Activated naive CD8-positive, alpha-beta T cell treated with anti-CD3 and anti-CD28 coated beads, Interleukin-2, amount 50 U/mL, for 24 hours (primary cell): Measurements from ENCODE around the gene MCAT.

Source experiments
- ATAC-seq: fragments of 150-1000 bp; cut with Tn5 transposase; one replicate; pipeline ENCODE4 v1.10.0; 2021
- DNase-seq: peaks from one replicate; pipeline ENCODE4 v3.0.0; 2021
- H3K27ac Mint-ChIP-seq: one replicate; pipeline ENCODE4 v1.8.0; 2021; ENCODE audit warnings: mild to moderate bottlenecking, mixed read lengths
- H3K27me3 Mint-ChIP-seq: one replicate; pipeline ENCODE4 v1.8.0; 2021; ENCODE audit warnings: mixed read lengths
- H3K36me3 Mint-ChIP-seq: one replicate; pipeline ENCODE4 v1.8.0; 2021; ENCODE audit warnings: low read depth, mixed read lengths
- H3K4me1 Mint-ChIP-seq: one replicate; pipeline ENCODE4 v1.8.0; 2021; ENCODE audit warnings: mixed read lengths
- H3K4me3 Mint-ChIP-seq: one replicate; pipeline ENCODE4 v1.8.0; 2021; ENCODE audit warnings: mild to moderate bottlenecking, moderate library complexity, mixed read lengths
- H3K9me3 Mint-ChIP-seq: one replicate; pipeline ENCODE4 v1.8.0; 2021; ENCODE audit warnings: mixed read lengths

The MCAT gene, protein sequence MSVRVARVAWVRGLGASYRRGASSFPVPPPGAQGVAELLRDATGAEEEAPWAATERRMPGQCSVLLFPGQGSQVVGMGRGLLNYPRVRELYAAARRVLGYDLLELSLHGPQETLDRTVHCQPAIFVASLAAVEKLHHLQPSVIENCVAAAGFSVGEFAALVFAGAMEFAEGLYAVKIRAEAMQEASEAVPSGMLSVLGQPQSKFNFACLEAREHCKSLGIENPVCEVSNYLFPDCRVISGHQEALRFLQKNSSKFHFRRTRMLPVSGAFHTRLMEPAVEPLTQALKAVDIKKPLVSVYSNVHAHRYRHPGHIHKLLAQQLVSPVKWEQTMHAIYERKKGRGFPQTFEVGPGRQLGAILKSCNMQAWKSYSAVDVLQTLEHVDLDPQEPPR

DNA sequence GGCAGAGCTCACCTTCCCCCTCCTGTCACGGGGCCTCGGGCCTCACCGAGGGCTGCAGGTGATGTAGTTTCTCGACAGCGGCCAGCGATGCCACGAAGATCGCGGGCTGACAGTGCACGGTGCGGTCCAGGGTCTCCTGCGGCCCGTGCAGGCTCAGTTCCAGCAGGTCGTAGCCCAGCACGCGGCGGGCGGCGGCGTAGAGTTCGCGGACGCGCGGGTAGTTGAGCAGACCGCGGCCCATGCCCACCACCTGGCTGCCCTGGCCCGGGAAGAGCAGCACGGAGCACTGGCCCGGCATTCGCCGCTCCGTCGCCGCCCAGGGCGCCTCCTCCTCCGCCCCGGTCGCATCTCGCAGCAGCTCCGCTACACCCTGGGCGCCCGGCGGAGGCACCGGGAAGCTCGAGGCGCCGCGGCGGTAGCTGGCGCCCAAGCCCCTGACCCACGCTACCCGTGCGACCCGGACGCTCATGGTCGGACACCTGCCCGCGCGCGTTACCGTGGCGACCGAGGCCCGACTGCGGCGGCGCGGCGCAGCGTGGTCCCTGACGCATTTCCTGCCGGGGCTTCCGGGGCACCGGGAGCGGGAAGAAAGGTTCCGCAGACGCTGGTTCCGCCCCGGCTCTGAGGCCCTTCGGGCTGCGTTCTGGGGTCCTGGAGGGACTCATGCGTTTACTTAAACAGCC, at the start of gene MCAT:
TSS of gene MCAT (minus strand) at position 519 of the 683 bp plus-strand sequence. CDS start at position 469, 50 bp downstream.
- Mint-ChIP-seq H3K36me3 (peaks cover 22% of the 10 kb centered on the region), H3K9me3 (no peaks in the 10 kb centered on the region), H3K27me3 (no peaks in the 10 kb centered on the region), H3K27ac (peak within 1 kb of the TSS; percentile 88), H3K4me3 (peak within 1 kb of the TSS; percentile 85), H3K4me1 (peaks cover 36% of the 10 kb centered on the region)
- peak; percentile 90 for DNase-seq
- peak; percentile 93 for ATAC-seq

DNA sequence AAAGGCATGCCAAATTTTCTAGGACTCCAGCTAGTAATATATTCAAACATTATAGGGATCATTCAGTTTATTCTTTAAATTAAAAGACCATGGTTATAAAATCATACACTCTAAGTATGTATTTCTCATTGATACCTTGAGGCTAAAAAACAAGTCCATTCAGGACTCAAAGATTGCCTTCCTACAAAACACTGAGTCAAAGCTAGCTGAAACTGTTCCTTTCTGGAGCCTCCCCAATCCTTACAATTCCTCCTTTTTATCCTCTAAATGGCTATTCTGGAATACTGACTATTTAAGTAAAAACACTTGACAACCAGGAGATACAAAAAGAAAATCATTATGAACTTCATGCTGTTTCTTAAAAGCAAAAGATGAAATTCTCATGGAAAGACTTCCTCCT, 48.6 kb upstream of the MCAT start:
- peaks cover 4% of the 10 kb centered on the region for H3K9me3 Mint-ChIP-seq
- no peak for DNase-seq
- no peaks in the 10 kb centered on the region for H3K36me3 Mint-ChIP-seq
- ATAC-seq, result no peak
- H3K27me3 Mint-ChIP-seq, result peaks cover 2% of the 10 kb centered on the region
- H3K4me1 Mint-ChIP-seq, result peaks cover 8% of the 10 kb centered on the region
- no peak overlapping the region for H3K4me3 Mint-ChIP-seq
- H3K27ac Mint-ChIP-seq, result no peak overlapping the region

DNA sequence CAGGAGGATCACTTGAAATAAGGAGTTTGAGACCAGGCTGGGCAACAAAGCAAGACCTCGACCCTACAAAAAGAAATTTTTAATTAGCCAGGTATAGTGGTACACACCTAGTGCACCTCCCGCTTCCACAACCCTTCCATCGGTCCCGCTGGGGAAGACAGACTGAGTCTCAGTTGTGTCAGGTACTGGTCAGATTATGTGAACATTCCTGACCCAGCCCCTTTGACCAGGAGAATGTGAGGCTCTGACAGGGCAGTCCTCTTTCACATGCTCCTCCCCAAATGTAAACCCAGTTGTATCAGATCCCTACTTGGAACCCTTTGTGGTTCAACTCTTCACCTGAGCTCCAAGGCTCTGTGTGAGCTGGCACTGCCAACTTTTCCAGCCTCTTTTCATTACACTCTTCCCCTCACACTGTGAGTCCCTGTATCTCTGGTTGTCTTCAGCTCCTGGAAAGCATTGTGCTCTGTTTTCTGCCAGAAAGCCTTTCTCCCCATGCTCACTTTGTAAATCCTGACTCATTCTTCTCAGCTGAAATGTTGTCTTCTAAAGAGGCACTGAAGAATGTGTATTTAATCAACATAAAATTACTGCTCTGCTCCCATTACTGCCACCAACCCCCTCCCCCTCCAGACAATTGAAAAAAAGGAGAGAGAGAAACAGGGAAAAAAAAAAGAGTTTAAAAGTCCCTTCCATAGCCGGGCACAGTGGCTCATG, 45.8 kb upstream of the MCAT start:
- Mint-ChIP-seq H3K27me3 (no peaks in the 10 kb centered on the region), H3K27ac (no peak overlapping the region), H3K4me1 (peaks cover 26% of the 10 kb centered on the region), H3K36me3 (peaks cover 5% of the 10 kb centered on the region), H3K4me3 (peak overlapping the region; percentile 64), H3K9me3 (peaks cover 4% of the 10 kb centered on the region)
- DNase-seq (no peak), ATAC-seq (no peak)

DNA sequence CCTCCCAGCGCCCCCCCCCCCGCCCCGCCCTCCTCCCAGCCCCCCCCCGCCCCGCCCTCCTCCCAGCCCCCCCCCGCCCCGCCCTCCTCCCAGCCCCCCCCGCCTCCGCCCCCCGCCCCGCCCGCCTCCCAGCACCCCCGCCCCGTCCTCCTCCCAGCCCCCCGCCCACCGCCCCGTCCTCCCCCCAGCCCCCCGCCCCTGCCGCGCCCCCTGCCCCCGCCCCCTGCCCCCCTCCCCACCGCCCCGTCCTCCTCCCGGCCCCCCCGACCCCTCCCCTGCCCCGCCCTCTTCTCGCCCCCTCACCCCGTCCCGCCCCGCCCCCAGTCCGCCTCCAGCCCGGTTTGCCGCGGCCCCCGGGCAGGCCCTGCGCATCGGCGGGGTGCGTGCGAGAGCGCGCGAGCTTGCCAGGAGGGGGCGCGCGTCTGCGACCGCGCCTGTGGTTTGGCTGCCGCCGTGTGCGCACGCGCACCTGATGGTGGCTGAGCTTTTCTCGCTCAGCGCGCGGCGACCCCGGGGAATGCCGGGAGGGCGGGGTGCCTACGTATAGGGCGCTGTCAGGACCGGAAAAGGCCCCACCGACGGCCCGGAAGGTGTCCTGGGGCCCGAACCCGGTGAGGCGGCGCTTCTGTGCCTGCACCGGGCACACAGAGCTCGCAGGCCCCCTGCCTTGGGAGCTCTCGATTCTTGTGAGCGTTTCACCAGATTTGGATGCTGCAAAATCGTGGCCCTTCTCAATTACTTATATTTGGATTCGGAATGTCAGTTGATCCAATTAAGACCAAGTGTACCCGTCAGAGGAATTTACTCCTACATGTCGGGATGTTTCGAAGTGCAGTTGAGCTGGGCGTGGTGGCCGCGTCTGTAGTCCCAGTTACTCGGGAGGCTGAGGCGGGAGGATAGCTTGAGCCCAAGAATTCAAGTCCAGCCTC, 44.2 kb upstream of the MCAT start:
- peak overlapping the region; percentile 92 for H3K27ac Mint-ChIP-seq
- H3K36me3 Mint-ChIP-seq, result peaks cover 8% of the 10 kb centered on the region
- peaks cover 28% of the 10 kb centered on the region for H3K4me1 Mint-ChIP-seq
- H3K27me3 Mint-ChIP-seq, result no peaks in the 10 kb centered on the region
- peak overlapping the region; percentile 85 for H3K4me3 Mint-ChIP-seq
- ATAC-seq (peak; percentile 96), DNase-seq (peak; percentile 98)
- H3K9me3 Mint-ChIP-seq, result peaks cover 4% of the 10 kb centered on the region

DNA sequence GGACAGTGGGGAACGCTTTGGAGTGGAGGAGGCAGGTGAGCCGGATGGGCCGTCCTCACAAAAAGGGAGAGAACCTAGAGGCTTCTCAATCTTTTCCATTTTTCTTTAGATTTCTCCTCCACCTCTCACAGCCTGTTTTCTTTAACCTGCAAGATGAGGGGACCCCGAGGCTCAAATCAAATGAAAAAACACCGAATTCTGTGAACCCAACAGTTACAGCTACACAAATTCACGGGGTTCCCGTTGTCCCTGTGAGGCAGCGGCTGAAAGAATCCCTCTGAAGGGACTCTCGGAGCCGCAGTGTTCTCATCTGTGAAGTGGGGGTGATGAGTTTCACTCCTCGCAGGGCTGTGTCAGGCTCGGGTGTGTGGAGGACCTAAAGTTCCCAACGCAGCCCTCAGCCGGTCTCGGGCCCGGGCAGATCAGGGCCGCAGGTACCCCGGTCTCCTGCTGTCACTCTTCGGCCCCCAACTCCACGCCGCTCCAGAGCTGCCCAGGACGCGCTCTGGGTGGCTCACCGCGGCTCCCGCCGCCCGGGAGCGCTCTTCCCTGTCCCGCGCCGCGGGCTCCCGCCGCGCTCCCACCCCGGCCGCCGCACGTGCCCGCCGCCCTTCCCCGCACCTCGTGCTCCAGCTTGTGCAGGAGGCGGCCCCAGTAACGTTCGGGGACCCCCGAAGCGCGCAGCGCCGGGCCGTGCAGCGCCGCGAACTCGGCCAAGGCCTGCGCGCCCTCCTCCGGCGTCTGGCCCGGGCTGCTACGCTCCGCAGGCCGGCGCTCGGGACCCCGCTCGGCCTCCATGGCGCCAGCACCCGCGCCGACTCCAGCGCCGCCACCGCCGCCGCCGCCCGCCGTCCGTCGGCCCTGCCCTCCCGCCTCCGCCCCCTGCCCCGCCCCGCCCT, 43.3 kb upstream of the MCAT start, which contains the start of gene TTLL12:
TSS of gene TTLL12 (minus strand) at position 863 of the 899 bp plus-strand sequence. CDS start at position 798, 65 bp downstream.
- peak; percentile 62 for DNase-seq
- Mint-ChIP-seq H3K27me3 (no peaks in the 10 kb centered on the region), H3K4me1 (peaks cover 28% of the 10 kb centered on the region), H3K4me3 (peak within 1 kb of the TSS; percentile 86), H3K27ac (peak within 1 kb of the TSS; percentile 92), H3K9me3 (peaks cover 4% of the 10 kb centered on the region), H3K36me3 (peaks cover 10% of the 10 kb centered on the region)
- peak; percentile 11 for ATAC-seq

DNA sequence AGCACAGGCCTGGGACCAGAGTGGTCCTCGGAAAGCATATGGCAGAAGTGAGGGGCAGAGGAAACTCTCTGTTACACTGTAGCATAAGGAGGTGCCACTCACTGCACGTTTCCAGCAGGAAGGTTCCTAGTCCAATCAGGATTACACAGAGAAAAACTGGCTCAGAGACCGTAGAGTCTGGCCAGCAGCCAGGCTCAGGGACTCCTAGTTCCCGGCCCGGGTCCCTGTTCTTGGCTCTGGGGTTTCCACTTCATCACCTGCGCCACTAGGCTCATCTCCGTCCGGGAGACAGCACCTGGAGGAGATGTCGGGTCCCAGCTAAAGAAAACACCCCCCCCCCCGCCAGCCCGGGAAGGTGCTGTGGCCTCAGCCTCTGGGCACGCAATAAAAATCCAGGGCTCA, 42.7 kb upstream of the MCAT start:
- Mint-ChIP-seq H3K4me1 (peaks cover 28% of the 10 kb centered on the region), H3K36me3 (peaks cover 10% of the 10 kb centered on the region), H3K4me3 (peak overlapping the region; percentile 86), H3K27ac (peak overlapping the region; percentile 60), H3K27me3 (no peaks in the 10 kb centered on the region), H3K9me3 (no peaks in the 10 kb centered on the region)
- DNase-seq, result no peak
- ATAC-seq, result no peak

DNA sequence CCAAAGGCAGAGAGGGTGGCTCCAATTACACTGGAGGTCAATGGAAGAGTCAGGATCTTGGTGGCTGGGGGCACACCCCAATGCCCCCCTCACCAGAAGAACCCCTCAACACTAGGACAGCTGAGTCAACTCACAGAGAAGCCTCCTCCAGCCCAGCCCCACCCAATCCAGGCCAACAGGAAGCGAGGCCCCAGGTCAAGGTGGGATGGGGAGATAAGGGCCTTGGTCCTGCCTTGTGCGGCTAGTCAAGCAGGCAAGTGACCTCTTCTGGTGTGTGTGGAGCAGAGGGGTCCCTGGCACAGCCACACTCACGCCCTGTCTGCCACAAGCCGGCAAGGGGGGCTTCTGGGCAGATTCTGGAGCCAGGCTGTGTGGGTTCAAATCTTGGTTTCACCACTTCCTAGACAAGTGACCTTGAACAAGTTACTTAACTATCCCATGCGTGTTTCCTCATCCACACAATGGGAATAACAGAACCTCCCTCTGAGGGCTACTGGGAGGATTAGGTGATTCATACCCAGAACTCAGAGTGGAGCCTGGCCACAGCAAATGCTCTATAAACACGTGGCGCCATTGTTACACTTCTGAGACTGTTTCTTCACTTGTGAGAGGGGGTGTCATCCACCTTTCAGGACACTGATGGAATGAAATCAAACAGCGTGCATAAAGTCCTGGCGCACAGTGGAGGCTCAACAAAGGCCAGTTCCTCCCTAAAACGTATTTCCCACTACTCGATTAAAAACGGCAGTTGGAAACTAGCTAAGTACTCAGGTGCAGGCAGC, 40.5 kb upstream of the MCAT start:
- DNase-seq (no peak), ATAC-seq (no peak)
- no peaks in the 10 kb centered on the region for H3K27me3 Mint-ChIP-seq
- peaks cover 26% of the 10 kb centered on the region for H3K4me1 Mint-ChIP-seq
- H3K36me3 Mint-ChIP-seq, result peaks cover 24% of the 10 kb centered on the region
- H3K27ac Mint-ChIP-seq, result no peak overlapping the region
- no peaks in the 10 kb centered on the region for H3K9me3 Mint-ChIP-seq
- H3K4me3 Mint-ChIP-seq, result peak overlapping the region; percentile 44

DNA sequence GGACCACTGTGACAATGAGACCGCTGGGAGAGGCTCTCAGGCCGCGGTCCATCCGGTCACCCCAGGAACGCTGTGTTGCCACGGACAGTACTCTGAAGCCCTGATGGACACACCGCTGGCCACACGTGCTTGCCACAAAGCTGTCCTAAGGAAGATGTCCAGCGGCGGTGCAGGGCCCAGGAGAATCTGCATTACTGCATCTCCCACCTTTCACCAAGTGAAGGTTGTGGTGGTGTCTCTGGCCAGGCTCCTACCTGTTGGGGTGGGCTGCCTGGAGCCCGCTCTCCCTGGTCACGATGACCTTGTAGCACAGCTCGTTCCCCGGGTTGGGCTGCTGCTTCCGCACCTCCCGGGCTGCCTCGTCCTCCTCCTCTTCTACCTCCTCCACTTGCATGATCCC, 39.5 kb upstream of the MCAT start:
- Mint-ChIP-seq H3K4me1 (peaks cover 21% of the 10 kb centered on the region), H3K27me3 (no peaks in the 10 kb centered on the region), H3K36me3 (peaks cover 31% of the 10 kb centered on the region), H3K9me3 (no peaks in the 10 kb centered on the region), H3K27ac (no peak overlapping the region), H3K4me3 (no peak overlapping the region)
- DNase-seq (no peak), ATAC-seq (no peak)

DNA sequence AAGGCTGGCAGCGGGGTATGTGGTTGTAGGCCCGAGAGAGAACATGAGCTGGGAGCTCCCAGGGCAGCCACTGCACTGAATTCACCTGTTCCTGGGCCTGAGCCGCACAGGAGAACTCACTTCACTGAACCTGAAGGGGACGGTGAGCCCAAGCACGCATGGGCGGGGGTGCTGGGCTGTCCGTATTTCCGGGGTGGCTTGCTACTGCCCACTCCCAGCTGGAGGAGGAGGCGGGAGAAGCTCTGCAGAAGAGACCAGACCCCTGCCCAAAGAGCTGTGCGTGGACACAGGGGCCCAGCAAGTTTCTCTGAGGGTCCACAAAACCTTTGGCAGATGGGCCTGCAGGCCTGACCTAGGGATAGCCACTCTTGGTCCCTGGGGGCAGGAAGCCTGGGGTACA, 38.9 kb upstream of the MCAT start:
- no peaks in the 10 kb centered on the region for H3K27me3 Mint-ChIP-seq
- DNase-seq, result no peak
- peaks cover 20% of the 10 kb centered on the region for H3K4me1 Mint-ChIP-seq
- H3K36me3 Mint-ChIP-seq, result peaks cover 36% of the 10 kb centered on the region
- H3K4me3 Mint-ChIP-seq, result no peak overlapping the region
- no peak for ATAC-seq
- no peaks in the 10 kb centered on the region for H3K9me3 Mint-ChIP-seq
- H3K27ac Mint-ChIP-seq, result no peak overlapping the region

DNA sequence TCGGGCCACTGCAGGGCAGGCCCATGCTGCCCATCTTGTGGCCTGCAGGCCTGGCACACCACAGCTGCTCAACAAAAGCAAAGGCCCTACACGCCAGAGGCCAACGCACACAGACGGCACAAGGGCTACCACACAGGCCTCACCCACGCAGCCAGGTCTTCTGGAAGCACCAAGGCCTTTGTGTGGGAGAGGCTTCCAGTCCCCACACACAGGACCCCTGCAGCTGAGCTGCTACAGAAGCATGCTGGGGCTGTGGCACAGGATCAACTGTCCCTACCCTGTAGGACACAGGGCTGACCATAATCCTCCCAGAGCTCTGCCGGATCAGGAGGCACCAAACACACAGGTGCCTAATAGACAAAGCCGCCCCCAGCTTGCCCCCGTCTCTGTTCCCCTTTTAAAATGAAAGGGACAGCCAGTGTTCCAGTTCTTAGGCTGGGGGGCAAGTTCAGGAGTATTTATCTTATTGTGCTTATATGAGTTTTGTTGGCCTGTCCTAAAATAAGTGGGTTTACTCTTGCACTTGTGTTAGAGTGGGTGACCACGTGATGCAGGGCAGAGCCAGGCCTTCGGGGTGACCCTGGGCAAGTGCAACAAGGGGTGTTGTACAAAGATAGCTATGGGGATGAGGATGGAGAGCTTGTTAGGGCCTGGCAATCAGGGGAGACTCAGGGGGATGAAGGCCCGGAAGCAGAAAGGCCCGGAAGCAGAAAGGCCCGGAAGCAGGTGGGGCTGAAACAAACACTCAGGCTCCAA, 38.3 kb upstream of the MCAT start:
- peaks cover 40% of the 10 kb centered on the region for H3K36me3 Mint-ChIP-seq
- no peak overlapping the region for H3K4me3 Mint-ChIP-seq
- H3K27me3 Mint-ChIP-seq, result no peaks in the 10 kb centered on the region
- H3K4me1 Mint-ChIP-seq, result peaks cover 20% of the 10 kb centered on the region
- no peak for DNase-seq
- H3K9me3 Mint-ChIP-seq, result no peaks in the 10 kb centered on the region
- H3K27ac Mint-ChIP-seq, result no peak overlapping the region
- ATAC-seq, result no peak

DNA sequence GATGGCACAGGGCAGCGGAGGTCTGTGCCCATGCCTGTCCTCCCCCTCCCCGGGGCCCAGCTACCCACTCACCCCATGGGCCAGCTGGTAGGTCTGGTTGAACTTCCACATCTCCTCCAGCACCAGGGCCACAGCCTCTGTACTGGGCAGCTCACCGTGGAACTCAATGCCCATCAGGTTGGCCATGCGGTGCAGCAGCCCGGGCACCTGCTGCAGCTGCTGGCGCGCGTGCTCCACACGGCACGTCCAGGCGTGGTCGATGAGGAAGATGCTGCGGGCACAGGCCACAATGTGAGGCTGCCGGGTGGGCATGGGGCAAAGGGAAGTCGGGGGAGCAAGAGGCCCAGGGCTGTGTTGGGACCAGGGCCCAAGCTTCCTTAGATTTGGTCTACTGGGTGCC, 37.5 kb upstream of the MCAT start:
- no peak overlapping the region for H3K4me3 Mint-ChIP-seq
- H3K27me3 Mint-ChIP-seq, result no peaks in the 10 kb centered on the region
- H3K4me1 Mint-ChIP-seq, result peaks cover 17% of the 10 kb centered on the region
- ATAC-seq (no peak), DNase-seq (no peak)
- H3K9me3 Mint-ChIP-seq, result no peaks in the 10 kb centered on the region
- H3K36me3 Mint-ChIP-seq, result peaks cover 43% of the 10 kb centered on the region
- no peak overlapping the region for H3K27ac Mint-ChIP-seq

DNA sequence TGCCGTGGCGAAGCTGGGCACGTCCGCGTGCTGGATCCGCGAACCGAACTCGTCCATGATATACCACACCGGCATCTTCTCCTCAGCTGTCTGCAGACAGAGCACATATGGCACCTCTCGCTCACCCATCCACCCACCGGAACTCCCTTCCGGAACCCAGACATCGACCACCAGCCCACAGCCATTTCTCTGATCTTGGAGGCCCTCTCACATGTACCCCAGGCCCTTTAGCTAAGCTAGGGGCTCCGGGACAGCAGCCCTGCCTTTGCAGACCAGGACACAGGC, 36.7 kb upstream of the MCAT start:
- Mint-ChIP-seq H3K4me1 (peaks cover 11% of the 10 kb centered on the region), H3K4me3 (no peak overlapping the region), H3K27me3 (no peaks in the 10 kb centered on the region), H3K36me3 (peaks cover 43% of the 10 kb centered on the region), H3K9me3 (no peaks in the 10 kb centered on the region), H3K27ac (no peak overlapping the region)
- no peak for ATAC-seq
- no peak for DNase-seq
